HepG2 (cell line): ENCODE results near the gene FHIT. TPM values are rescaled to one million over a fixed set of nuclear protein-coding genes. Genes with fewer than 3 reads are reported as not detected.

Experiments
- ATAC-seq: fragments of 200-7000 bp; cut with Tn5 transposase; 3 replicates; pipeline ENCODE4 v1.9.1; 2020; ENCODE audit warnings: mild to moderate bottlenecking, moderate library complexity
- BruUV-seq: library from RNA; stranded (reverse); fragments of 400-500 nt; replicated peaks from 2 replicates; lab custom pipeline; 2021; lab: Mats Ljungman, UMichigan
- CTCF ChIA-PET: fragments of 300-600 bp; formaldehyde crosslinking; extraction: SDS; loops from one replicate; lab custom pipeline; 2021; ENCODE audit warnings: low total read pairs, inconsistent platforms, low intra/inter-chr PET ratio; lab: Yijun Ruan, JAX
- POLR2A ChIA-PET: fragments of 350-600 bp; sonication (Branson Sonifier 250); formaldehyde crosslinking; loops from one replicate; lab custom pipeline; 2020; ENCODE audit warnings: antibody characterized with exemption, inconsistent platforms; lab: Yijun Ruan, JAX
- DNase-seq: peaks from one replicate; pipeline ENCODE4 v3.0.0-alpha.2; 2015; ENCODE audit warnings: low spot score
- FAIRE-seq: peaks from 3 replicates; lab custom pipeline; 2011; peaks lifted over from hg19 to GRCh38; lab: Jason Lieb, UNC
- H2AFZ ChIP-seq: one replicate; pipeline ENCODE4 v1.6.1; 2011; ENCODE audit warnings: low read length, inconsistent platforms
- H3K27ac ChIP-seq: fragments of 300-600 bp; 3 replicates; pipeline ENCODE4 v1.8.0; 2011; ENCODE audit warnings: mixed run types, mild to moderate bottlenecking, mixed read lengths, low read length, inconsistent platforms; ENCODE audit not compliant: insufficient read depth; ENCODE audit errors: extremely low read length
- H3K27me3 ChIP-seq, 2 experiments: fragments of 200-600 bp in 1 of 2; 2 replicates in 1 of 2; 3 replicates in 1 of 2; pipeline versions ENCODE4 v1.6.0 to v1.8.0; 2011; ENCODE audit warnings: low read length in 2 of 2, mild to moderate bottlenecking in 2 of 2, moderate library complexity in 2 of 2, inconsistent platforms in 1 of 2; ENCODE audit not compliant: insufficient read depth in 2 of 2, control insufficient read depth in 1 of 2
- H3K36me3 ChIP-seq, 2 experiments: fragments of 200-600 bp in 1 of 2; replicated peaks in 1 of 2; 2 replicates in 1 of 2; 3 replicates in 1 of 2; pipeline versions ENCODE4 v1.5.1 to v1.8.0; 2011; ENCODE audit warnings: low read length in 2 of 2, inconsistent platforms in 1 of 2; ENCODE audit not compliant: insufficient read depth in 2 of 2, control insufficient read depth in 1 of 2
- H3K4me1 ChIP-seq: 2 replicates; pipeline ENCODE4 v1.5.1; 2012; ENCODE audit warnings: low read length, inconsistent platforms; ENCODE audit not compliant: insufficient read depth
- H3K4me2 ChIP-seq: 2 replicates; pipeline ENCODE4 v1.6.0; 2011; ENCODE audit warnings: low read depth, low read length, inconsistent platforms
- H3K4me3 ChIP-seq, 3 experiments: fragments of 200-600 bp in 1 of 3; sonication (generic), shearing (Covaris generic) in 1 of 3; replicated peaks in 1 of 3; 2 replicates each; pipeline ENCODE4 v1.5.1; 2011 to 2016; ENCODE audit warnings: low read length in 3 of 3, inconsistent platforms in 2 of 3, low read depth in 2 of 3, mild to moderate bottlenecking in 2 of 3, control low read depth in 1 of 3, mixed read lengths in 1 of 3; ENCODE audit not compliant: insufficient read depth in 1 of 3
- H3K79me2 ChIP-seq: one replicate; pipeline ENCODE4 v1.6.1; 2011; ENCODE audit warnings: low read length, inconsistent platforms; ENCODE audit not compliant: insufficient read depth
- H3K9ac ChIP-seq: 2 replicates; pipeline ENCODE4 v1.6.0; 2011; ENCODE audit warnings: mild to moderate bottlenecking, low read depth, low read length, inconsistent platforms; ENCODE audit not compliant: insufficient read depth
- H3K9me3 ChIP-seq: 2 replicates; pipeline ENCODE4 v1.5.1; 2012; ENCODE audit warnings: mild to moderate bottlenecking, low read length
- H4K20me1 ChIP-seq: 2 replicates; pipeline ENCODE4 v1.6.0; 2011; ENCODE audit warnings: inconsistent platforms, mild to moderate bottlenecking, low read length, moderate library complexity; ENCODE audit not compliant: insufficient read depth
- CCAR2 ChIP-seq: fragments of 200-400 bp; formaldehyde crosslinking; optimal IDR thresholded peaks from 2 replicates; pipeline ENCODE3; 2018; ENCODE audit warnings: low read depth, mild to moderate bottlenecking, low read length, moderate library complexity
- KDM5A ChIP-seq: fragments of 200-600 bp; sonication (generic); IDR thresholded peaks from 2 replicates; pipeline ENCODE4 v1.7.0; 2018; ENCODE audit warnings: antibody characterized with exemption, mild to moderate bottlenecking, low read length, borderline replicate concordance
- KLF12 ChIP-seq: sonication (generic); formaldehyde crosslinking; IDR thresholded peaks from 2 replicates; pipeline ENCODE4 v1.4.0; 2020; ENCODE audit warnings: missing genetic modification reagents, borderline replicate concordance
- MYNN ChIP-seq: sonication (generic); formaldehyde crosslinking; IDR thresholded peaks from 2 replicates; pipeline ENCODE4 v1.4.0; 2020; ENCODE audit warnings: mild to moderate bottlenecking, low read depth, missing genetic modification reagents
- NCOA1 ChIP-seq: sonication (generic); formaldehyde crosslinking; IDR thresholded peaks from 2 replicates; pipeline ENCODE4 v1.9.0; 2021; ENCODE audit warnings: missing genetic modification reagents
- RORA ChIP-seq: sonication (generic); formaldehyde crosslinking; IDR thresholded peaks from 2 replicates; pipeline ENCODE4 v1.5.0; 2020; ENCODE audit warnings: mild to moderate bottlenecking, missing genetic modification reagents, moderate library complexity
- SRY ChIP-seq: sonication (generic); formaldehyde crosslinking; IDR thresholded peaks from 2 replicates; pipeline ENCODE4 v1.8.0; 2022; ENCODE audit warnings: mild to moderate bottlenecking, missing genetic modification reagents
- ZBTB39 ChIP-seq: sonication (generic); formaldehyde crosslinking; IDR thresholded peaks from 2 replicates; pipeline ENCODE4 v1.5.0; 2020; ENCODE audit warnings: missing genetic modification reagents
- ZNF224 ChIP-seq: sonication (generic); formaldehyde crosslinking; IDR thresholded peaks from 2 replicates; pipeline ENCODE4 v1.5.0; 2020; ENCODE audit warnings: mild to moderate bottlenecking, missing genetic modification reagents
- ZNF33A ChIP-seq: sonication (generic); formaldehyde crosslinking; IDR thresholded peaks from 2 replicates; pipeline ENCODE4 v1.5.1; 2020; ENCODE audit warnings: missing genetic modification reagents, mild to moderate bottlenecking, moderate library complexity, borderline replicate concordance
- ZNF576 ChIP-seq: sonication (generic); formaldehyde crosslinking; IDR thresholded peaks from 2 replicates; pipeline ENCODE4 v1.4.0; 2020; ENCODE audit warnings: mild to moderate bottlenecking, missing genetic modification reagents
- ZNF597 ChIP-seq: sonication (generic); formaldehyde crosslinking; IDR thresholded peaks from 2 replicates; pipeline ENCODE4 v1.5.0; 2020; ENCODE audit warnings: missing genetic modification reagents
- ZNF644 ChIP-seq: IDR thresholded peaks from 2 replicates; pipeline ENCODE4 v1.6.1; 2016; ENCODE audit warnings: low read depth
- ZNF7 ChIP-seq: IDR thresholded peaks from 2 replicates; pipeline ENCODE4 v1.6.1; 2016; ENCODE audit warnings: missing biosample characterization, missing genetic modification reagents
- ZNF737 ChIP-seq: sonication (generic); formaldehyde crosslinking; IDR thresholded peaks from 2 replicates; pipeline ENCODE4 v1.5.0; 2020; ENCODE audit warnings: missing genetic modification reagents, mild to moderate bottlenecking, borderline replicate concordance
- ZNF788 ChIP-seq: sonication (generic); formaldehyde crosslinking; IDR thresholded peaks from 2 replicates; pipeline ENCODE4 v1.5.0; 2020; ENCODE audit warnings: mild to moderate bottlenecking, missing genetic modification reagents, borderline replicate concordance
- WGBS: methylation state at CpG from one replicate; pipeline ENCODE4 v1.1.6; 2017; ENCODE audit warnings: low lambda C conversion rate; 5-methylcytosine and 5-hydroxymethylcytosine counted together
- in situ Hi-C: cut with HindIII; loops from 2 replicates; pipeline ENCODE4 v1.10.0; 2017; ENCODE audit warnings: low pct_unique_long_range_greater_than_20kb; ENCODE audit not compliant: extremely low pct_ligation_motif_present
- intact Hi-C: fragments of 100-400 bp; cut with micrococcal nuclease; formaldehyde crosslinking; loops from one replicate; pipeline ENCODE4 v1.10.0; 2022; ENCODE audit not compliant: unreplicated experiment
- polyA plus RNA-seq, 8 experiments: library from polyadenylated mRNA; depleted of rRNA in 3 of 8; stranded (reverse) in 7 of 8; unstranded in 1 of 8; fragments of >200 nt; fragmentation: Illumina TruSeq in 4 of 8; extraction: Trizol in 4 of 8; gene quantifications; 2 replicates each; pipeline versions ENCODE4 v1.2.1 to v1.2.3, GENCODE V29; 2011 to 2016; ENCODE audit warnings: low read depth in 4 of 8, missing spikeins in 1 of 8, mixed read lengths in 1 of 8; ENCODE audit not compliant: insufficient read depth in 1 of 8
- total RNA-seq, 5 experiments: library from RNA; depleted of rRNA; stranded (reverse); fragments of >200 nt; fragmentation: Illumina TruSeq; extraction: Trizol; gene quantifications; 2 replicates each; pipeline ENCODE4 v1.2.3, GENCODE V29; 2016; ENCODE audit warnings: low read depth in 1 of 5

The FHIT gene
- total and polyA plus RNA-seq, 2 of the 13 experiments (the other 11 are each of a cell fraction or from before 2014, with no cell fraction given) = 4.0 to 4.6 TPM

- in situ Hi-C loops = no loop called here
- FAIRE-seq (no peak), DNase-seq (no peak), ATAC-seq (no peak)
- TF ChIP-seq RORA (CRISPR knock-in tag) (no peak), KLF12 (no peak), SRY (CRISPR knock-in tag) (no peak), ZNF224 (no peak)
- no TSS peak for BruUV-seq
- CTCF ChIA-PET = no interaction called here
- Histone ChIP-seq H3K9ac (no peak overlapping the region), H3K4me2 (no peak overlapping the region), H3K36me3 (no peaks in the 10 kb centered on the region), H3K27me3 (no peaks in the 10 kb centered on the region), H2AFZ (no peak overlapping the region), H3K27ac (no peak overlapping the region), H3K4me1 (peaks cover 50% of the 10 kb centered on the region), H4K20me1 (no peaks in the 10 kb centered on the region), H3K9me3 (peaks cover 4% of the 10 kb centered on the region; the same call in 1 of the 2 replicates), H3K4me3 (no peak overlapping the region), H3K79me2 (no peaks in the 10 kb centered on the region)
- POLR2A ChIA-PET = no interaction called here
- intact Hi-C loops = no loop called here
- 82% methylated on average over 5 of the region's 5 CpGs for WGBS
Measured at GRCh38 chr3:61032991-61033390, 218.3 kb downstream of the FHIT start.

- CTCF ChIA-PET = no interaction called here
- Histone ChIP-seq H3K4me1 (peaks cover 53% of the 10 kb centered on the region), H2AFZ (no peak overlapping the region), H3K4me3 (no peak overlapping the region), H3K27ac (peak overlapping the region; percentile 75), H3K9me3 (peaks cover 4% of the 10 kb centered on the region; the same call in 1 of the 2 replicates), H3K27me3 (no peaks in the 10 kb centered on the region), H3K79me2 (no peaks in the 10 kb centered on the region), H3K9ac (no peak overlapping the region), H4K20me1 (no peaks in the 10 kb centered on the region), H3K36me3 (no peaks in the 10 kb centered on the region), H3K4me2 (peak overlapping the region; percentile 51; the same call in 1 of the 2 replicates)
- intact Hi-C loops (loop anchor here (2.0 kb wide), 1 partner anchor 29 kb away; no protein-coding TSS in a partner anchor), in situ Hi-C loops (no loop called here)
- POLR2A ChIA-PET = no interaction called here
- FAIRE-seq (no peak), DNase-seq (peak; percentile 39), ATAC-seq (peak; percentile 53; the same call in 2 of the 3 replicates)
- WGBS = 96% methylated on average over 2 of the region's 2 CpGs
- no TSS peak for BruUV-seq
- TF ChIP-seq ZNF576 (CRISPR knock-in tag) (no peak), NCOA1 (no peak), MYNN (no peak), KDM5A (no peak), ZNF7 (CRISPR knock-in tag) (no peak), ZNF33A (CRISPR knock-in tag) (no peak), ZNF597 (no peak), ZNF644 (CRISPR knock-in tag) (peak; percentile 64; the same call in 1 of the 2 replicates), ZBTB39 (CRISPR knock-in tag) (no peak), CCAR2 (no peak), ZNF737 (CRISPR knock-in tag) (no peak), ZNF788 (CRISPR knock-in tag) (no peak)
Measured at GRCh38 chr3:61031503-61031902, 219.7 kb downstream of the FHIT start.
